Upper lobe of left lung (tissue), 4 donors: ENCODE measurements around the gene ATP6V1A.

Experiments used
- POLR2A ChIP-seq, 4 donors: fragments of 450-650 bp; IDR thresholded peaks; one replicate each; pipeline ENCODE4 v1.5.1; 2016 to 2017; ENCODE audit warnings: antibody characterized with exemption in 4 of 4, mild to moderate bottlenecking in 2 of 4
- TF ChIP-seq, protein P1 (sequence below), 6 experiments: fragments of 450-650 bp in 4 of 6; fragments of 200-600 bp in 2 of 6; sonication (generic) in 2 of 6; IDR thresholded peaks; one replicate each; pipeline ENCODE4 v1.5.1; 2016 to 2019; ENCODE audit warnings: antibody characterized with exemption in 6 of 6

DNA sequence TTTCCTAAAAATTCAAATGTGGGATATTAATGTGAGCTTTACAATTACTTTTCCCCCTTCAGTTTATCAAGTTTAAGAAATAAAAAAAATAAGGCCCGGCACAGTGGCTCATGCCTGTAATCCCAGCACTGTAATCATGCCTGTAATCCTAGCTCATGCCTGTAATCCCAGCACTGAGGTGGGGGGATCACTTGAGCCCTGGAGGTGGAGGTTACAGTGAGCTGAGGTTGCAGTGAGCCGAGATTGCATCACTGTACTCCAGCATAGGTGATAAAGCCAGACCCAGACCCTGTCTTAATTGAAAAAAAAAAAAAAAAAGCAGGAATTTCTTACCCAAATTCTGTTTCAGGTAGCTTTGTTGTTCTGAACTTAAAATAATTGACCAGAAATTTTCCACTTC, 17.9 kb downstream of the ATP6V1A start:
- TF ChIP-seq, protein P1, sequence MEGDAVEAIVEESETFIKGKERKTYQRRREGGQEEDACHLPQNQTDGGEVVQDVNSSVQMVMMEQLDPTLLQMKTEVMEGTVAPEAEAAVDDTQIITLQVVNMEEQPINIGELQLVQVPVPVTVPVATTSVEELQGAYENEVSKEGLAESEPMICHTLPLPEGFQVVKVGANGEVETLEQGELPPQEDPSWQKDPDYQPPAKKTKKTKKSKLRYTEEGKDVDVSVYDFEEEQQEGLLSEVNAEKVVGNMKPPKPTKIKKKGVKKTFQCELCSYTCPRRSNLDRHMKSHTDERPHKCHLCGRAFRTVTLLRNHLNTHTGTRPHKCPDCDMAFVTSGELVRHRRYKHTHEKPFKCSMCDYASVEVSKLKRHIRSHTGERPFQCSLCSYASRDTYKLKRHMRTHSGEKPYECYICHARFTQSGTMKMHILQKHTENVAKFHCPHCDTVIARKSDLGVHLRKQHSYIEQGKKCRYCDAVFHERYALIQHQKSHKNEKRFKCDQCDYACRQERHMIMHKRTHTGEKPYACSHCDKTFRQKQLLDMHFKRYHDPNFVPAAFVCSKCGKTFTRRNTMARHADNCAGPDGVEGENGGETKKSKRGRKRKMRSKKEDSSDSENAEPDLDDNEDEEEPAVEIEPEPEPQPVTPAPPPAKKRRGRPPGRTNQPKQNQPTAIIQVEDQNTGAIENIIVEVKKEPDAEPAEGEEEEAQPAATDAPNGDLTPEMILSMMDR (IDR thresholded peaks at IDR 0.05), result no peak
- no peak for TF ChIP-seq POLR2A (IDR thresholded peaks at IDR 0.05)
